HCT116 (cell line): ENCODE measurements around the gene STAT4. TPM values are rescaled to one million over a fixed set of nuclear protein-coding genes. Genes with fewer than 3 reads are reported as not detected.

ENCODE experiments used
- ATAC-seq: fragments of 200-7000 bp; cut with Tn5 transposase; 2 replicates; pipeline ENCODE4 v1.9.1; 2020; ENCODE audit warnings: mild to moderate bottlenecking, moderate library complexity
- BruUV-seq: library from RNA; stranded (reverse); fragments of 400-500 nt; replicated peaks from 2 replicates; lab custom pipeline; 2021; lab: Mats Ljungman, UMichigan
- CTCF ChIA-PET: fragments of 300-600 bp; sonication (Branson Sonifier 250); formaldehyde crosslinking; loops from one replicate; lab custom pipeline; 2021; ENCODE audit warnings: antibody characterized with exemption; lab: Charles Lee
- POLR2A ChIA-PET: fragments of 300-600, 350-600 bp; sonication (Branson Sonifier 250); formaldehyde crosslinking; loops from one replicate; lab custom pipeline; 2021; ENCODE audit warnings: antibody characterized with exemption; lab: Charles Lee
- RAD21 ChIA-PET, 2 experiments: fragments of 300-600 bp; sonication (Branson Sonifier 250); formaldehyde crosslinking; loops; one replicate each; lab custom pipeline; 2023; ENCODE audit warnings: low total read pairs in 2 of 2; ENCODE audit not compliant: uncharacterized antibody in 2 of 2, unreplicated experiment in 2 of 2, low non-redundant PET in 1 of 2; lab: Charles Lee
- DNase-seq: peaks from one replicate; pipeline ENCODE4 v3.0.0-alpha.2; 2010; ENCODE audit warnings: low read depth, low spot score
- H2AFZ ChIP-seq: fragments of 200-600 bp; shearing (Covaris generic), sonication (generic); 2 replicates; pipeline ENCODE4 v1.6.1; 2017; ENCODE audit warnings: low read depth, mixed run types, mixed read lengths, antibody characterized with exemption, low read length; ENCODE audit not compliant: poor library complexity, severe bottlenecking
- H3K27ac ChIP-seq: 2 replicates; pipeline ENCODE4 v1.5.1; 2012; ENCODE audit warnings: low read depth, low read length
- H3K27me3 ChIP-seq: fragments of 200-600 bp; sonication (generic); 2 replicates; pipeline ENCODE4 v1.6.1; 2016; ENCODE audit warnings: mixed run types, low read length, mixed read lengths; ENCODE audit not compliant: insufficient read depth
- H3K36me3 ChIP-seq, 2 experiments: fragments of 200-500 bp in 1 of 2; fragments of 200-600 bp in 1 of 2; sonication (Bioruptor generic) in 1 of 2; sonication (generic) in 1 of 2; 2 replicates each; pipeline versions ENCODE4 v1.5.1 to v1.6.1; 2014 to 2016; ENCODE audit warnings: low read length in 2 of 2, inconsistent platforms in 1 of 2, mixed read lengths in 1 of 2, mixed run types in 1 of 2; ENCODE audit not compliant: insufficient read depth in 2 of 2, control insufficient read depth in 1 of 2
- H3K4me1 ChIP-seq, 2 experiments: fragments of 200-600 bp in 1 of 2; sonication (generic) in 1 of 2; 2 replicates each; pipeline versions ENCODE4 v1.5.1 to v1.6.1; 2012 to 2017; ENCODE audit warnings: low read length in 2 of 2, inconsistent platforms in 1 of 2, mild to moderate bottlenecking in 1 of 2, mixed read lengths in 1 of 2, mixed run types in 1 of 2, moderate library complexity in 1 of 2; ENCODE audit not compliant: insufficient read depth in 2 of 2, control insufficient read depth in 1 of 2
- H3K4me2 ChIP-seq: fragments of 200-600 bp; sonication (generic); 2 replicates; pipeline ENCODE4 v1.6.1; 2017; ENCODE audit warnings: mixed run types, low read length, mixed read lengths
- H3K4me3 ChIP-seq, 2 experiments: fragments of 200-600 bp in 1 of 2; sonication (generic) in 1 of 2; replicated peaks in 1 of 2; 2 replicates each; pipeline ENCODE4 v1.5.1; 2011 to 2016; ENCODE audit warnings: low read length in 2 of 2, control low read depth in 1 of 2, low read depth in 1 of 2, mild to moderate bottlenecking in 1 of 2, mixed read lengths in 1 of 2, mixed run types in 1 of 2
- H3K79me2 ChIP-seq: fragments of 200-600 bp; sonication (generic); 2 replicates; pipeline ENCODE4 v1.6.1; 2017; ENCODE audit warnings: mild to moderate bottlenecking, mixed run types, low read length, moderate library complexity, mixed read lengths; ENCODE audit not compliant: insufficient read depth
- H3K9ac ChIP-seq: fragments of 200-600 bp; sonication (generic); 2 replicates; pipeline ENCODE4 v1.6.1; 2016; ENCODE audit warnings: low read length, mixed read lengths
- H3K9me2 ChIP-seq: fragments of 200-600 bp; sonication (generic), shearing (Covaris generic); 2 replicates; pipeline ENCODE4 v1.6.1; 2017; ENCODE audit warnings: mixed run types, mild to moderate bottlenecking, moderate library complexity; ENCODE audit not compliant: insufficient read depth
- H3K9me3 ChIP-seq, 2 experiments: fragments of 200-500 bp in 1 of 2; fragments of 200-600 bp in 1 of 2; sonication (Bioruptor generic) in 1 of 2; sonication (generic) in 1 of 2; 2 replicates each; pipeline ENCODE4 v1.6.1; 2014 to 2017; ENCODE audit warnings: low read length in 2 of 2, mixed read lengths in 2 of 2, inconsistent platforms in 1 of 2, low read depth in 1 of 2, mild to moderate bottlenecking in 1 of 2, mixed run types in 1 of 2, moderate library complexity in 1 of 2; ENCODE audit not compliant: control insufficient read depth in 1 of 2, insufficient read depth in 1 of 2
- H4K20me1 ChIP-seq: fragments of 200-600 bp; sonication (generic), shearing (Covaris generic); 2 replicates; pipeline ENCODE4 v1.6.1; 2017; ENCODE audit warnings: mixed run types, mild to moderate bottlenecking, moderate library complexity; ENCODE audit not compliant: insufficient read depth
- ATF3 ChIP-seq: IDR thresholded peaks from 2 replicates; pipeline ENCODE4 v1.6.1; 2012
- CBX3 ChIP-seq: IDR thresholded peaks from 2 replicates; pipeline ENCODE4 v1.6.1; 2012; ENCODE audit warnings: low read depth
- CTCF ChIP-seq, 3 experiments: fragments of 200-600 bp in 1 of 3; sonication (generic) in 1 of 3; IDR thresholded peaks in 2 of 3; conservative IDR thresholded peaks in 1 of 3; 2 replicates each; pipeline ENCODE4 v1.5.1; 2012 to 2017; ENCODE audit warnings: low read depth in 2 of 3, low read length in 2 of 3, antibody characterized with exemption in 1 of 3, borderline replicate concordance in 1 of 3, control low read depth in 1 of 3, mild to moderate bottlenecking in 1 of 3, mixed read lengths in 1 of 3, mixed run types in 1 of 3, moderate library complexity in 1 of 3; ENCODE audit not compliant: insufficient read depth in 1 of 3
- ELF1 ChIP-seq: IDR thresholded peaks from 2 replicates; pipeline ENCODE4 v1.6.1; 2012; ENCODE audit warnings: low read depth, borderline replicate concordance
- EZH2phosphoT487 ChIP-seq: fragments of 200-600 bp; IDR thresholded peaks from 2 replicates; pipeline ENCODE4 v1.6.1; 2018; ENCODE audit warnings: antibody characterized with exemption, borderline replicate concordance
- JUND ChIP-seq: IDR thresholded peaks from 2 replicates; pipeline ENCODE4 v1.6.1; 2012
- MAX ChIP-seq: IDR thresholded peaks from 2 replicates; pipeline ENCODE4 v1.6.1; 2012
- POLR2AphosphoS5 ChIP-seq: IDR thresholded peaks from 2 replicates; pipeline ENCODE4 v1.6.1; 2011; ENCODE audit warnings: mild to moderate bottlenecking, low read depth, low read length, moderate library complexity
- SIN3A ChIP-seq: IDR thresholded peaks from 2 replicates; pipeline ENCODE4 v1.6.1; 2012; ENCODE audit warnings: low read depth
- SRF ChIP-seq: IDR thresholded peaks from 2 replicates; pipeline ENCODE4 v1.6.1; 2012; ENCODE audit warnings: low read depth
- ZBTB33 ChIP-seq: IDR thresholded peaks from 2 replicates; pipeline ENCODE4 v1.6.1; 2011; ENCODE audit warnings: mild to moderate bottlenecking, low read length, moderate library complexity; ENCODE audit not compliant: insufficient replicate concordance; ENCODE audit errors: extremely low read depth
- intact Hi-C: fragments of 100-400 bp; cut with micrococcal nuclease; formaldehyde crosslinking; loops from 2 replicates; pipeline ENCODE4 v1.10.0; 2022
- total RNA-seq: library from RNA; stranded (reverse); gene quantifications from one replicate; pipeline ENCODE4 v1.2.1, GENCODE V29; 2021; ENCODE audit not compliant: unreplicated experiment
- TF ChIP-seq, protein P1 (sequence below): IDR thresholded peaks from 2 replicates; pipeline ENCODE4 v1.6.1; 2012; ENCODE audit warnings: low read depth

STAT4 gene
- total RNA-seq, 1 experiment from 2014 or later, result 2.0 TPM

GRCh38 chr2:191143791-191144190 lies 7.0 kb downstream of the STAT4 start:
- ChIA-PET CTCF (interaction anchor here (1.1 kb wide), 1 partner anchor 92 kb away, joined by 3 read pairs; no protein-coding TSS in a partner anchor), POLR2A (no interaction called here), RAD21 (no interaction called here)
- no peak for TF ChIP-seq CTCF (IDR thresholded peaks at IDR 0.05 in 2 of 3, conservative IDR thresholded peaks at IDR 0.05 in 1 of 3; ENCODE audit: borderline replicate concordance in 1 of 3, insufficient read depth in 1 of 3, low read depth in 2 of 3, low read length in 2 of 3)
- TF ChIP-seq MAX, result no peak
- TF ChIP-seq JUND, result no peak
- no peak for TF ChIP-seq ZBTB33
- no peak for TF ChIP-seq ATF3
- no peak for TF ChIP-seq CBX3
- no peak for TF ChIP-seq SRF
- TF ChIP-seq SIN3A, result no peak
- no peak for TF ChIP-seq EZH2phosphoT487
- TF ChIP-seq POLR2AphosphoS5, result no peak
- TF ChIP-seq ELF1, result no peak
- TF ChIP-seq, protein P1, sequence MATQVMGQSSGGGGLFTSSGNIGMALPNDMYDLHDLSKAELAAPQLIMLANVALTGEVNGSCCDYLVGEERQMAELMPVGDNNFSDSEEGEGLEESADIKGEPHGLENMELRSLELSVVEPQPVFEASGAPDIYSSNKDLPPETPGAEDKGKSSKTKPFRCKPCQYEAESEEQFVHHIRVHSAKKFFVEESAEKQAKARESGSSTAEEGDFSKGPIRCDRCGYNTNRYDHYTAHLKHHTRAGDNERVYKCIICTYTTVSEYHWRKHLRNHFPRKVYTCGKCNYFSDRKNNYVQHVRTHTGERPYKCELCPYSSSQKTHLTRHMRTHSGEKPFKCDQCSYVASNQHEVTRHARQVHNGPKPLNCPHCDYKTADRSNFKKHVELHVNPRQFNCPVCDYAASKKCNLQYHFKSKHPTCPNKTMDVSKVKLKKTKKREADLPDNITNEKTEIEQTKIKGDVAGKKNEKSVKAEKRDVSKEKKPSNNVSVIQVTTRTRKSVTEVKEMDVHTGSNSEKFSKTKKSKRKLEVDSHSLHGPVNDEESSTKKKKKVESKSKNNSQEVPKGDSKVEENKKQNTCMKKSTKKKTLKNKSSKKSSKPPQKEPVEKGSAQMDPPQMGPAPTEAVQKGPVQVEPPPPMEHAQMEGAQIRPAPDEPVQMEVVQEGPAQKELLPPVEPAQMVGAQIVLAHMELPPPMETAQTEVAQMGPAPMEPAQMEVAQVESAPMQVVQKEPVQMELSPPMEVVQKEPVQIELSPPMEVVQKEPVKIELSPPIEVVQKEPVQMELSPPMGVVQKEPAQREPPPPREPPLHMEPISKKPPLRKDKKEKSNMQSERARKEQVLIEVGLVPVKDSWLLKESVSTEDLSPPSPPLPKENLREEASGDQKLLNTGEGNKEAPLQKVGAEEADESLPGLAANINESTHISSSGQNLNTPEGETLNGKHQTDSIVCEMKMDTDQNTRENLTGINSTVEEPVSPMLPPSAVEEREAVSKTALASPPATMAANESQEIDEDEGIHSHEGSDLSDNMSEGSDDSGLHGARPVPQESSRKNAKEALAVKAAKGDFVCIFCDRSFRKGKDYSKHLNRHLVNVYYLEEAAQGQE, result no peak
- no peak for DNase-seq
- Histone ChIP-seq H3K79me2 (no peaks in the 10 kb centered on the region), H3K36me3 (no peaks in the 10 kb centered on the region), H3K9me2 (no peaks in the 10 kb centered on the region), H3K4me1 (no peaks in the 10 kb centered on the region), H3K27me3 (no peaks in the 10 kb centered on the region), H3K4me3 (no peak overlapping the region), H4K20me1 (no peaks in the 10 kb centered on the region), H2AFZ (no peak overlapping the region), H3K27ac (no peak overlapping the region), H3K9me3 (no peaks in the 10 kb centered on the region), H3K9ac (no peak overlapping the region), H3K4me2 (no peak overlapping the region)
- ATAC-seq, result no peak
- intact Hi-C loops, result no loop called here
- BruUV-seq, result no TSS peak
